ENCODE data around the gene RNF150.

DNA sequence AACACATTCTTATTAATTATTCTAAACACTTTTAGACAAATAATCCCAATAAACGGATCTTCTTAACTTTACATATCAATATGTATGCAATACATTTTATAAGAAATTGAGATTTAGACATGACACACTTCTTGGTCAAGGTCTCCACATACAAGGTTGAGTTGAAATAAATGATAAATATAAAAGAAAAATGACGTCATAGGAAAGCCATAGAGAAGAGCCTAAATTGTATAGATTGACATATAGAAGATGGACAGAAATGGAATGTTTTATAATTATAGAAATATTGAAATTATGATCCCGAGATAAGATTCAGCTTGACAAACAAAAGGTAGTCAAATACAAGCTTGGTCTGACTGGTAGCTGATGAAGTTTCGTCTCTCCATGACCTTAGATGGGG, 87.4 kb downstream of the RNF150 start:
- TF ChIP-seq YY1 (IDR thresholded peaks at IDR 0.05; ENCODE audit: insufficient read depth, insufficient read length) (no peak), ZNF274 (IDR thresholded peaks at IDR 0.05; ENCODE audit: low read depth, low read length) (no peak)

Measured in NT2/D1 (cell line).